ENCODE data around the gene EFCAB7. TPM values are rescaled to one million over a fixed set of nuclear protein-coding genes. Genes with fewer than 3 reads are reported as not detected.

The EFCAB7 gene
- polyA plus RNA-seq, 1 donor (not counting 4 experiments of a cell fraction or from before 2014, with no cell fraction given): 4.9 TPM

GRCh38 chr1:63621698-63622097, 98.4 kb downstream of the EFCAB7 start:
- peaks cover 8% of the 10 kb centered on the region for H3K4me1 ChIP-seq (ENCODE audit: control insufficient read depth, extremely low read depth, insufficient read depth, low read length)
- no peak overlapping the region for H3K27ac ChIP-seq (ENCODE audit: control insufficient read depth, insufficient read depth, low read length)
- H3K9me1 ChIP-seq (ENCODE audit: control insufficient read depth, extremely low read depth, insufficient read depth, low read length): no peaks in the 10 kb centered on the region
- FAIRE-seq (no peak), DNase-seq (ENCODE audit: low read depth, low spot score) (no peak)
- H3K9ac ChIP-seq (ENCODE audit: control insufficient read depth, extremely low read depth, insufficient read depth, low read length): no peak overlapping the region
- H3K79me2 ChIP-seq (ENCODE audit: control insufficient read depth, insufficient read depth, low read length): no peaks in the 10 kb centered on the region
- no peaks in the 10 kb centered on the region for H3K9me3 ChIP-seq (ENCODE audit: control insufficient read depth, low read depth, low read length)
- H3K27me3 ChIP-seq (ENCODE audit: control insufficient read depth, extremely low read depth, insufficient read depth, low read length): no peaks in the 10 kb centered on the region
- no peak overlapping the region for H3K4me3 ChIP-seq (ENCODE audit: control insufficient read depth in 2 of 3, extremely low read depth in 1 of 3, insufficient read depth in 2 of 3, low read depth in 1 of 3, low read length in 3 of 3)
- no peak for TF ChIP-seq EZH2 (IDR thresholded peaks at IDR 0.05; ENCODE audit: low read length)
- no peak for TF ChIP-seq CTCF (optimal IDR thresholded peaks at IDR 0.05 in 1 of 3, IDR thresholded peaks at IDR 0.05 in 1 of 3, conservative IDR thresholded peaks at IDR 0.05 in 1 of 3; ENCODE audit: extremely low read depth in 1 of 3, insufficient read depth in 2 of 3, low read length in 3 of 3)
- dilution Hi-C loops (cut with MboI; ENCODE audit: extremely low pct_ligation_motif_present, low sequenced_read_pairs): no loop called here
- H3K36me3 ChIP-seq (ENCODE audit: control insufficient read depth in 2 of 2, extremely low read depth in 1 of 2, insufficient read depth in 2 of 2, low read length in 2 of 2): peaks cover 0 to 1% of the 10 kb centered on the region in 2 experiments
- H2AFZ ChIP-seq (ENCODE audit: control insufficient read depth, low read length): no peak overlapping the region
- H4K20me1 ChIP-seq (ENCODE audit: control insufficient read depth, extremely low read depth, insufficient read depth, low read length): no peaks in the 10 kb centered on the region
- H3K4me2 ChIP-seq (ENCODE audit: control insufficient read depth, extremely low read depth, insufficient read depth, low read depth, low read length): no peak overlapping the region

Small RNA genes lying within 50 kb of the gene (small RNA-seq; reads per million reads assigned to genes)
- gene RF02105 (ENCODE audit: insufficient read length in 3 of 3, low read depth in 3 of 3, low replicate concordance in 1 of 3) (0 reads per million in 3 experiments), gene RF02106 (ENCODE audit: insufficient read length in 3 of 3, low read depth in 3 of 3, low replicate concordance in 1 of 3) (0 reads per million in 3 experiments), gene RF02107 (ENCODE audit: insufficient read length in 3 of 3, low read depth in 3 of 3, low replicate concordance in 1 of 3) (0 reads per million in 3 experiments), gene RF02108 (ENCODE audit: insufficient read length in 3 of 3, low read depth in 3 of 3, low replicate concordance in 1 of 3) (0 reads per million in 3 experiments), gene RF02109 (ENCODE audit: insufficient read length in 3 of 3, low read depth in 3 of 3, low replicate concordance in 1 of 3) (0 reads per million in 3 experiments), gene RF02110 (ENCODE audit: insufficient read length in 3 of 3, low read depth in 3 of 3, low replicate concordance in 1 of 3) (0 reads per million in 3 experiments), gene RN7SL488P (ENCODE audit: insufficient read length in 3 of 3, low read depth in 3 of 3, low replicate concordance in 1 of 3) (0 reads per million in 3 experiments), gene RNU7-123P (ENCODE audit: insufficient read length in 3 of 3, low read depth in 3 of 3, low replicate concordance in 1 of 3) (0 reads per million in 3 experiments)

Other genes starting within 250 kb of the EFCAB7 start
- not detected in 3 replicates for gene FOXD3, start 201.0 kb upstream of the EFCAB7 start, polyA plus RNA-seq
- 8.7 to 20.5 TPM (median 11.8 TPM) in 3 replicates for gene ALG6, start 155.9 kb upstream of the EFCAB7 start, polyA plus RNA-seq
- 6.9 to 19.5 TPM (median 10.0 TPM) in 3 replicates for gene ITGB3BP, start 300 bp upstream of the EFCAB7 start, polyA plus RNA-seq
- 34.0 to 38.9 TPM (median 36.3 TPM) in 3 replicates for gene PGM1, start 69.9 kb downstream of the EFCAB7 start, polyA plus RNA-seq